Lower lobe of right lung (tissue), 2 donors: ENCODE measurements around the gene PPP1R7. TPM values are rescaled to one million over a fixed set of nuclear protein-coding genes. Genes with fewer than 3 reads are reported as not detected.

ENCODE experiments used
- ATAC-seq, 2 donors: fragments of 200-7000 bp; cut with Tn5 transposase; one replicate each; pipeline ENCODE4 v1.9.1; 2020 to 2022; ENCODE audit warnings: mild to moderate bottlenecking in 2 of 2, moderate library complexity in 2 of 2
- DNase-seq: peaks from one replicate; pipeline ENCODE4 v3.0.0-alpha.2; 2020
- H3K27ac ChIP-seq: fragments of 200-600 bp; one replicate; pipeline ENCODE4 v1.8.0; 2022
- H3K27me3 ChIP-seq: fragments of 200-600 bp; one replicate; pipeline ENCODE4 v1.8.0; 2022; ENCODE audit warnings: low read depth
- H3K36me3 ChIP-seq: fragments of 200-600 bp; one replicate; pipeline ENCODE4 v1.8.0; 2022; ENCODE audit warnings: mild to moderate bottlenecking
- H3K4me1 ChIP-seq: fragments of 200-600 bp; one replicate; pipeline ENCODE4 v1.8.0; 2022
- H3K4me3 ChIP-seq: fragments of 200-600 bp; one replicate; pipeline ENCODE4 v1.8.0; 2022; ENCODE audit warnings: mild to moderate bottlenecking
- H3K9me3 ChIP-seq: fragments of 200-600 bp; one replicate; pipeline ENCODE4 v1.8.0; 2022
- CTCF ChIP-seq: fragments of 200-600 bp; IDR thresholded peaks from one replicate; pipeline ENCODE4 v1.8.0; 2022; ENCODE audit warnings: antibody characterized with exemption, mild to moderate bottlenecking
- intact Hi-C: fragments of 100-400 bp; cut with DNase I; formaldehyde crosslinking; loops from one replicate; pipeline ENCODE4 v1.11.0; 2022
- total RNA-seq: library from RNA; stranded (reverse); fragmentation: NEBNext Ultra II Directional; extraction: Animal tissue kit (Norgen Biotek cat#: 25700); gene quantifications from one replicate; pipeline ENCODE4 v1.2.1, GENCODE V29; 2021
- donor health status: DM: no; HTN: yes; CAD: no; lungs with severe emphysema.

Gene PPP1R7
- total RNA-seq, 1 donor from 2014 or later, result 58.9 TPM

DNA sequence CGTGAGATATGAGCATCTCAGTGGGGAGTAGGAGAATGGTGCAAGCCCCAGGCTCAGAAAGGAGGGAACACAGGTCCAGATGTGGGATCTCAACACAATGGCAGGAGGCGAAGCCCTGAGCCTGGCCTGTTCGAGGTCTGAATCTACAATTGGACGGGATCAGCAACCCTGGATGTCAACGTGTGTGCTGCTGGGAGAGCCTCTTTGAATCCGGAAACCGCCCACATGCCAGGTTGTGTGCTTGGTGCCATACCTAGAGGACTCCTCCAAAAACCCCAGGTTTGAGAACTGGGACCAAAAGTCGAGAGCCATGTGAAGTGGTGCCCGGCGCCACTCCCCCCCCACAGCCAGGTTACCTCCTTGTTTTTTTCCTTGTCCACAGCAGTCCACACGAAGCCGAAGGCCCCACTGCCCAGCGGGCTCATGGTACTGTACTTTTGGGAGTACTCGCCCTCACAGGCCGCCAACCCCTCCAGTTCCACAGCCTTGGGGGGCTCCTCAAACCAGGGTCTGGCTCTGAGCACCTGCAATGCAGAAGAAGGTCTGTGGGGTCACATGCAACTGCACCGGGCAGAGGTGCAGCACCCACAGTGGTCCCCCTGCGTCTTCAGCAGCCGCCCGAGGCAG lies 27.8 kb upstream of the PPP1R7 start:
- H3K9me3 ChIP-seq, result no peaks in the 10 kb centered on the region
- DNase-seq (no peak), ATAC-seq (no peak)

GRCh38 chr2:241123816-241124536 lies 26.3 kb upstream of the PPP1R7 start:
- H3K4me3 ChIP-seq, result no peak overlapping the region
- no peaks in the 10 kb centered on the region for H3K36me3 ChIP-seq
- no peaks in the 10 kb centered on the region for H3K4me1 ChIP-seq
- no peak overlapping the region for H3K27ac ChIP-seq
- intact Hi-C loops, result no loop called here
- H3K9me3 ChIP-seq, result no peaks in the 10 kb centered on the region
- no peak for TF ChIP-seq CTCF
- ATAC-seq, result no peak
- H3K27me3 ChIP-seq, result no peaks in the 10 kb centered on the region
- peak; percentile 44 for DNase-seq

More for the DNA sequence above, 27.8 kb upstream of the PPP1R7 start:
- Histone ChIP-seq H3K27me3 (no peaks in the 10 kb centered on the region), H3K27ac (no peak overlapping the region), H3K36me3 (no peaks in the 10 kb centered on the region), H3K4me1 (no peaks in the 10 kb centered on the region), H3K4me3 (no peak overlapping the region)
- intact Hi-C loops, result no loop called here
- no peak for TF ChIP-seq CTCF

GRCh38 chr2:241125626-241126025 lies 24.6 kb upstream of the PPP1R7 start:
- no peak for ATAC-seq
- DNase-seq, result peak; percentile 31
- intact Hi-C loops, result no loop called here

DNA sequence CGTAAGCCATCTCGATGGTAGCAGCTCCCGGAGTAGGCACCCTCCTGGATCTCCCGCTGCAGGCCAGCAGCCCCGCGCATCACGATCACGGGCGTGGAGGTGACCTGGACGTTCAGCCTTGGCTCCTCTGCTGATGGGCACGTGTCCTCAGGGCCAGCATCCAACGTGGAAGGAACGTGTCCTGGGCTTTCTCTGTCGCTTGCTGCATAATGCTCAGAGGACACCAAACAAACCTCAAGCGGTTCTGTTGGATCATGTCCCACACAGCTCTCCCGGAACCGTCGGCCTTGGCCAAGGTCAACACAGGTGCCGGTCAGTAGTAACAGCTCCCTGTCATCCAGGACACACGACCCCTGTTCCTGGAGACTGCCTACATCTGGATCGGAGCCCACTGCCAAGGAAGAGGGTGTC lies 24.1 kb upstream of the PPP1R7 start:
- Histone ChIP-seq H3K9me3 (no peaks in the 10 kb centered on the region), H3K27me3 (no peaks in the 10 kb centered on the region), H3K36me3 (no peaks in the 10 kb centered on the region), H3K27ac (no peak overlapping the region), H3K4me3 (no peak overlapping the region), H3K4me1 (no peaks in the 10 kb centered on the region)
- no peak for TF ChIP-seq CTCF
- ATAC-seq, result no peak
- intact Hi-C loops, result no loop called here
- peak; percentile 34 for DNase-seq

More at GRCh38 chr2:241125626-241126025, 24.6 kb upstream of the PPP1R7 start:
- no peak overlapping the region for H3K4me3 ChIP-seq
- no peak overlapping the region for H3K27ac ChIP-seq
- no peaks in the 10 kb centered on the region for H3K36me3 ChIP-seq
- TF ChIP-seq CTCF, result no peak
- H3K4me1 ChIP-seq, result no peaks in the 10 kb centered on the region
- H3K9me3 ChIP-seq, result no peaks in the 10 kb centered on the region
- no peaks in the 10 kb centered on the region for H3K27me3 ChIP-seq

DNA sequence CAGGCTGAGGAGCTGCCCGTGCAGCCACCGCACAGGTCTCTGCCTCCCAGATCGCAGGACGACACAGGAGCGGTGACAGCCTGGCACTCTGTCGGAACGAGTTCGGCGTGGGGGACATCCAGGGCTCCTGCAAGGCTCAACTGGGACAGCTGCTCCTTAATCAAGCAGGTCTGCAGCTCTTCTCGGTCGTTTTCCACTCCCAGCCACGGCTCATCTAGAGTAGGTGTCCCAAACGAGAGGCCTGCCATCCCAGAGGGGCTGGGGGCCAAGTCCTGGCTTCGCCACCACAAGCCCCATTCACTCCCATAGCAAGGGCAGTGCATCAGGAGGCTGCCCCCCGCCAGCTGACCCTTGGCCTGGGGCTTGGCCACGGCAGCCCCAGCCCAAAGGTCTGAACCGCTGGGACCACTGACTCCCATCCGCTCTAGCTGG lies 23.5 kb upstream of the PPP1R7 start:
- H3K27ac ChIP-seq, result no peak overlapping the region
- intact Hi-C loops, result no loop called here
- DNase-seq (peak; percentile 30), ATAC-seq (no peak)
- TF ChIP-seq CTCF, result no peak
- H3K4me3 ChIP-seq, result no peak overlapping the region
- H3K9me3 ChIP-seq, result no peaks in the 10 kb centered on the region
- no peaks in the 10 kb centered on the region for H3K27me3 ChIP-seq
- H3K4me1 ChIP-seq, result no peaks in the 10 kb centered on the region
- H3K36me3 ChIP-seq, result no peaks in the 10 kb centered on the region
